ENCODE results near the gene COCH.

The COCH gene

GRCh38 chr14:30885840-30886740 is 11.7 kb downstream of the COCH start:
- Histone ChIP-seq H3K4me1 (ENCODE audit: control insufficient read depth, insufficient read depth, low read length) (no peaks in the 10 kb centered on the region), H3K4me3 (ENCODE audit: low read depth, low read length) (no peak overlapping the region), H3K27ac (ENCODE audit: extremely low read depth, low read depth, low read length) (no peak overlapping the region), H3K36me3 (ENCODE audit: control insufficient read depth in 2 of 2, insufficient read depth in 1 of 2, low read length in 2 of 2) (peaks cover 70 to 76% of the 10 kb centered on the region in 2 experiments), H3K9me3 (ENCODE audit: control insufficient read depth, insufficient read depth, low read depth, low read length) (no peaks in the 10 kb centered on the region)
- CTCF ChIA-PET, result interaction anchor here (0.5 kb wide), 1 partner anchor 230 kb away, joined by 7 read pairs; no protein-coding TSS in a partner anchor
- POLR2A ChIA-PET, result no interaction called here
- TF ChIP-seq ZSCAN23 (tag by site-specific recombination; IDR thresholded peaks at IDR 0.05), result no peak
- no peak for TF ChIP-seq ZNF670 (tag by site-specific recombination; IDR thresholded peaks at IDR 0.05; ENCODE audit: low read depth)
- TF ChIP-seq ZNF549 (tag by site-specific recombination; IDR thresholded peaks at IDR 0.05), result no peak

DNA sequence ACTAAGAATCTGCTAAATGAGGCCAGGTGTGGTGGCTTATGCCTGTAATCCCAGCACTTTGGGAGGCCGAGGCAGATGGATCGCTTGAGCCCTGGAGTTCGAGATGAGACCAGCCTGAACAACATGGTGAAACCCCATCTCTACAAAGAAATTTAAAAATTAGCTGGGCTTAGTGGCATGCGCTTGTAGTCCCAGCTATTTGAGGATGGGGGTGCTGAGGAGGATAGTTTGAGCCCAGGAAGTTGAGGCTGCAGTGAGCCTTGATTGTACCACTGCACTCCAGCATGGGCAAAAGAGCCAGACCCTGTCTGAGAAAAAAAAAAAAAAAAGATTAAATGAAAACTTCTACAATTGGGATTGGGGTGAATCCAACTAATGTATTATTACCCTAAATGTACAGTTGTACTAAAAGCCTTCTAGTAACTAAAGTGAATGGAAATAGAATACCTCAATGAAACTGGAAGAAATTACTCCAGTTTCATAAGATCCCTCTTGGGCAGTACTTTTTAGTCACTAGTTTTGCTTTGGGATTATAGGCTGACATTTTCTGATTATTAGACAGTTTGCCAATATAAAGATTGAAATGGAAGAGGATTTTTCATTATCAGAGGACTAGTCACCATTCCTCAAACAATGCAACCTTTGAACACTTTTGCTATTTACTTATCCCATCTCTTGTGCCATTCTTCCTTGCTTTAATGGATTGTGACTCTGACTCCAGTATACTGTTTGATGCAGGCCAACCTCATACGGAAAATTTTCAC is 14.3 kb downstream of the COCH start:
- H3K9me3 ChIP-seq (ENCODE audit: control insufficient read depth, insufficient read depth, low read depth, low read length), result no peaks in the 10 kb centered on the region
- H3K4me1 ChIP-seq (ENCODE audit: control insufficient read depth, insufficient read depth, low read length), result no peaks in the 10 kb centered on the region
- ChIA-PET CTCF (no interaction called here), POLR2A (interaction anchor here (1.1 kb wide), 1 partner anchor 10 kb away, joined by 3 read pairs; no protein-coding TSS in a partner anchor)
- H3K27ac ChIP-seq (ENCODE audit: extremely low read depth, low read depth, low read length), result no peak overlapping the region
- H3K4me3 ChIP-seq (ENCODE audit: low read depth, low read length), result no peak overlapping the region
- TF ChIP-seq ZNF354C (tag by site-specific recombination; IDR thresholded peaks at IDR 0.05; ENCODE audit: borderline replicate concordance, low read depth) (no peak), ZNF639 (tag by site-specific recombination; IDR thresholded peaks at IDR 0.05) (no peak), ZNF335 (tag by site-specific recombination; conservative IDR thresholded peaks at IDR 0.05) (no peak), ZNF791 (tag by site-specific recombination; IDR thresholded peaks at IDR 0.05) (no peak), ZNF23 (tag by site-specific recombination; IDR thresholded peaks at IDR 0.05; ENCODE audit: borderline replicate concordance) (no peak)
- TF ChIP-seq, protein P1, sequence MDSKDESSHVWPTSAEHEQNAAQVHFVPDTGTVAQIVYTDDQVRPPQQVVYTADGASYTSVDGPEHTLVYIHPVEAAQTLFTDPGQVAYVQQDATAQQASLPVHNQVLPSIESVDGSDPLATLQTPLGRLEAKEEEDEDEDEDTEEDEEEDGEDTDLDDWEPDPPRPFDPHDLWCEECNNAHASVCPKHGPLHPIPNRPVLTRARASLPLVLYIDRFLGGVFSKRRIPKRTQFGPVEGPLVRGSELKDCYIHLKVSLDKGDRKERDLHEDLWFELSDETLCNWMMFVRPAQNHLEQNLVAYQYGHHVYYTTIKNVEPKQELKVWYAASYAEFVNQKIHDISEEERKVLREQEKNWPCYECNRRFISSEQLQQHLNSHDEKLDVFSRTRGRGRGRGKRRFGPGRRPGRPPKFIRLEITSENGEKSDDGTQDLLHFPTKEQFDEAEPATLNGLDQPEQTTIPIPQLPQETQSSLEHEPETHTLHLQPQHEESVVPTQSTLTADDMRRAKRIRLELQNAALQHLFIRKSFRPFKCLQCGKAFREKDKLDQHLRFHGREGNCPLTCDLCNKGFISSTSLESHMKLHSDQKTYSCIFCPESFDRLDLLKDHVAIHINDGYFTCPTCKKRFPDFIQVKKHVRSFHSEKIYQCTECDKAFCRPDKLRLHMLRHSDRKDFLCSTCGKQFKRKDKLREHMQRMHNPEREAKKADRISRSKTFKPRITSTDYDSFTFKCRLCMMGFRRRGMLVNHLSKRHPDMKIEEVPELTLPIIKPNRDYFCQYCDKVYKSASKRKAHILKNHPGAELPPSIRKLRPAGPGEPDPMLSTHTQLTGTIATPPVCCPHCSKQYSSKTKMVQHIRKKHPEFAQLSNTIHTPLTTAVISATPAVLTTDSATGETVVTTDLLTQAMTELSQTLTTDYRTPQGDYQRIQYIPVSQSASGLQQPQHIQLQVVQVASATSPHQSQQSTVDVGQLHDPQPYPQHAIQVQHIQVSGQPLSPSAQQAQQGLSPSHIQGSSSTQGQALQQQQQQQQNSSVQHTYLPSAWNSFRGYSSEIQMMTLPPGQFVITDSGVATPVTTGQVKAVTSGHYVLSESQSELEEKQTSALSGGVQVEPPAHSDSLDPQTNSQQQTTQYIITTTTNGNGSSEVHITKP (tag by site-specific recombination; IDR thresholded peaks at IDR 0.05), result no peak
- H3K36me3 ChIP-seq (ENCODE audit: control insufficient read depth in 2 of 2, insufficient read depth in 1 of 2, low read length in 2 of 2), result peaks cover 53 to 63% of the 10 kb centered on the region in 2 experiments

DNA sequence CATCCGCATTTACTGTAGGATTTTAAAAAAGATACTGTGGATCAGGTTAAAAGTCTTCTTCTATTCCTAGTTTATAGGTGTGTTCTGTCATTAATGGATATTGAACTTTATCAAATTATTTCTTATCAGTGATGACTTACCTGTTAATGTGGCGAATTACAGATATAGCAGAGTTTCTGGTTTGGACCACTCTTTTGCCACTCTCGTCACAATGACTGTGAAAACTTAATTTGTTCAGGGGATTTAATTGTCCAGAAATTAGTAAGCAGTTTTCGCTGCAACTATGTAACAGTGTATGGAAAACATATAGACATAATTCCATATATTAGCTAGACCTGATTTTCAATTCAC is 14.9 kb downstream of the COCH start:
- H3K27ac ChIP-seq (ENCODE audit: extremely low read depth, low read depth, low read length), result no peak overlapping the region
- H3K36me3 ChIP-seq (ENCODE audit: control insufficient read depth in 2 of 2, insufficient read depth in 1 of 2, low read length in 2 of 2), result peaks cover 54 to 58% of the 10 kb centered on the region in 2 experiments
- H3K4me1 ChIP-seq (ENCODE audit: control insufficient read depth, insufficient read depth, low read length), result no peaks in the 10 kb centered on the region
- no peaks in the 10 kb centered on the region for H3K9me3 ChIP-seq (ENCODE audit: control insufficient read depth, insufficient read depth, low read depth, low read length)
- ChIA-PET POLR2A (no interaction called here), CTCF (no interaction called here)
- no peak overlapping the region for H3K4me3 ChIP-seq (ENCODE audit: low read depth, low read length)
- TF ChIP-seq ZNF701 (tag by site-specific recombination; IDR thresholded peaks at IDR 0.05) (no peak), PBX3 (CRISPR knock-in tag; IDR thresholded peaks at IDR 0.05) (no peak), ZNF211 (tag by site-specific recombination; IDR thresholded peaks at IDR 0.05; ENCODE audit: low read depth) (no peak), ZNF548 (tag by site-specific recombination; IDR thresholded peaks at IDR 0.05) (no peak), HOXD13 (CRISPR knock-in tag; IDR thresholded peaks at IDR 0.05; ENCODE audit: borderline replicate concordance) (no peak), ZFP37 (tag by site-specific recombination; IDR thresholded peaks at IDR 0.05) (no peak), ZNF214 (tag by site-specific recombination; IDR thresholded peaks at IDR 0.05; ENCODE audit: borderline replicate concordance) (no peak), ZNF350 (tag by site-specific recombination; IDR thresholded peaks at IDR 0.05) (no peak), ZNF280D (tag by site-specific recombination; IDR thresholded peaks at IDR 0.05) (no peak), ZNF16 (tag by site-specific recombination; IDR thresholded peaks at IDR 0.05; ENCODE audit: low read depth) (no peak), KLF16 (tag by site-specific recombination; IDR thresholded peaks at IDR 0.05) (no peak)
